HG02943 (cell line): Measurements from ENCODE around the gene SLC40A1.
"Not testable (repeated sequence)": the region's sequence is repeated elsewhere in the genome, so short reads cannot be mapped to it uniquely, and the experiment has no call there.

ENCODE experiments used
- ATAC-seq: cut with Tn5 transposase; IDR thresholded peaks from one replicate; pipeline ENCODE4 v1.9.1; 2021; ENCODE audit warnings: mild to moderate bottlenecking, low read depth, moderate library complexity; ENCODE audit not compliant: unreplicated experiment

Gene SLC40A1

DNA sequence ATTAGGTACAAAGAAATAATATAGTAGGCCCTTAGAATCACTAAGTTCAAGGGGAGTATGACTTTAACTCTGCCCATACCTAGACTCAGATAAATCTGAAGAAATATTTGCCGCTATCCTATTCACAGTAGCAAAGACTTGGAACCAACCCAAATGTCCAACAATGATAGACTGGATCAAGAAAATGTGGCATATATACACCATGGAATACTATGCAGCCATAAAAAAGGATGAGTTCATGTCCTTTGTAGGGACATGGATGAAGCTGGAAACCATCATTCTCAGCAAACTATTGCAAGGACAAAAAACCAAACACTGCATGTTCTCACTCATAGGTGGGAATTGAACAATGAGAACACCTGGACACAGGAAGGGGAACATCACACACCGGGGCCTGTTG is 21.1 kb upstream of the SLC40A1 start:
- not testable (repeated sequence) for ATAC-seq

DNA sequence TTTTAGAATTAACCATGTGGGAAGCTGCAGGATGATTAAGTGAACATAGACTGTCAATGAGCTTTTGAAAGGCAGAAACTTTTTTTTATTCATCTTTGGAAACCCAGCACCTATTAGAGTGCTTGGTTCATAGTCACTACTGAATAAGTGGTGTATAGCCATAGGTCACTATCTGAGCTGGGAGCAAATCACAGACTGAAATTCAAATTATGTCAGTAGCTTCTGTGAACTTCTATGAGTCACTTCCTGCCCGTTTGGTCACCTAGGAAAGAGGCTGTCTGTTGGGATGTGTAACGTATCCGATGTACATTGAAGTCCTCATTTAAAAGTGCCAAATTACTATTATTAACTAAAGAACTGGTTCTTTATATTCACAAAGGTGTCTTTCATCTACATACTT is 20.5 kb upstream of the SLC40A1 start:
- ATAC-seq = no peak

DNA sequence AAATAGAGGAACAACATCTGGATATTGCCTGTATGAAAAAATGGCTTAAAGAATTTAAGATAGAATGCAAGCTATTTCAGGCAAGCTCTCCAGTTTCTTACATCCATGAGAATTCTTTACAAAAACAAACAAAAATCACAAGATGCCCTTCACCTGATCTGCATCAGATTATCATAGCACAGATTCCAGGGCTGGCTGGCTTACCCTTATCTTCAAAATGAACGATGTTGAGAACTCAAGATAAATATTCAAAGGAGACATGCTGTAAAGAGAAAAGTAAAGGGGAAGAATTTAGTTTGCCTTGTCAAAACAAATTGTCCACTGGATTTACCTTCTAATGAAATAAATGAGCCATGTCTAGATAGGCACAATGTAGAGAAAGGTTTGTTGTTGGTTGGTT is 18.7 kb upstream of the SLC40A1 start:
- ATAC-seq = no peak

DNA sequence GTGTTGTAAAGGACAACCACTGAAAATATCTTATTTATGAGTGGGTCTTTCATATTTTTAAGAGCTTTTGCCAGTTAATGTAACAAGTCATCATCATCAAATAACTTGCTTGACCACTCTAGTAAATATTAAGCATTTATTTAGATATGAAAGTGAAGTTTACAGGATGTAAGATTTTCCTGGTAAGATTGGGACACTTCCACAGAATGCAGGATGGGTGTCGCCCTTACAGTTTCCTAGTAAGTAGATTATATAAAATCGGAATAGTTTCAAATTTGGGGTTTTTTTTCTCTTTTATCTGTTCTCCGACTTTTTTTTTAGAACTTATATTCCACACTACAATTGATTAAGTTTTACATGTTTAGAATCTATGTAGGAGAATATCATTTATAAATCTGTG is 14.8 kb upstream of the SLC40A1 start:
- ATAC-seq = no peak

DNA sequence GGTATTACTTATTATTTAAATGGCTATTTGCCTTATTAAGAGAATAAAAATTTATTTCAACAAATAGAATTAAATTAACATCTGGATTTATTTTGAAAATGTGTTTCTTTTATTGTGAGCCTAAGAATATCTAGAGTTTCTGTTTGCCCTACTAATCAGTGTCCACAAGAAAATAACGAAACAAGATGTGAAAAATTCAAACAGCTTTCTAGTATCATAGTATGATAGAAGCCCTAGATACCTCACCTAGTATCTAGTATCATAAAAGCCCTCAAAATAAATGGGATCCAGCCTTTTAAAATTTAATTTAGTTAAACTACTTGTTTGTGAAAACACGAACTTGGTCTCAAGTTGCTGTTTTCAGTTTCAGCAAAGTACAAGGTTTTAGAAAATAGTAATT is 13.7 kb upstream of the SLC40A1 start:
- ATAC-seq = no peak

DNA sequence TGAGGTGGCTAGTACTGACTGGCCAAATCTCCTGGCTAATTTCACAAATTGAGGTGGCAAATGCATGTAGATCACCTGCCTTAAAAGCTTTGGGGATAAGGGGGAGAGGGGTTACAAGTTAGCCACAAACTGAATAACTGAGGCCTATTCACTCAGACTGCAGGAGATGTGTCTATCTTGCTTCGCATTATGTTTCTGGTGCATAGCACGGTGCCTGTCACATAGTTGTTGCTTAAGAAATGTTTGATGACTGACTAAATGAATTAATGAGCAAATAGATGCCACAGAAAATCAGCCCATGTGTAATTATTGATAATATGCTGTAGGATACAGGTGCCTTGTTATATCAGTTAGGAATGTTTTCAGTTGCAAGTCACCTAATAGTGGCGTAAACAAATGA is 12.5 kb upstream of the SLC40A1 start:
- ATAC-seq = no peak

DNA sequence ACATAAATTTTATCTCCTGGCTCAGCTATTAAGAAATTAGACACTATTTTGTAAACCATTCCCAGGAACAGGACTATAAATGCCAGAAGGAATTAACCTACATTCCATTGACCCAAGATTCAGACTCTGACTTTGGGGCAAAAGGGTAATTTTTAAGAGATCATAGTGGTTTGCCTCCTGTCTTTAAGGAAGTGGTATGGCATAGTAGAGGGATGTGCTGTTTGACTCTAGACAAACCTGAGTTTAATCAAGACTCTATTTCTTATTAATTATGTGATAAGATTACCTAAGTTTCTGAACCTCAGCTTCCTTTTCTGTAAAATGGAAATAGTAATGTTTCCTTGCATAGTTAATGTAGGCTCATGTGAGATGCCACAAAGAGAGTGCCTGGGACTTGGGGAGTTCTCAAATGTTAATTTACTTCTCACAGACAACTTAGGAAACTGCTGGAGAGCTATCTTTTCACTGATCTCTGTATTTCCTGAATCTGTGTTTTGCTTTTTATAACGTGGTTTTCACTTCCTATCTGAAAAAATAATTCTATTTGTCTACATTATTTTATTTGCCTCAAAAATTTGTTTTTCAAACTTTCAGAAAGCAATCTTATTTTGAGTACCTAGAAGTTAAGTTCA is 11.9 kb upstream of the SLC40A1 start:
- ATAC-seq = no peak

DNA sequence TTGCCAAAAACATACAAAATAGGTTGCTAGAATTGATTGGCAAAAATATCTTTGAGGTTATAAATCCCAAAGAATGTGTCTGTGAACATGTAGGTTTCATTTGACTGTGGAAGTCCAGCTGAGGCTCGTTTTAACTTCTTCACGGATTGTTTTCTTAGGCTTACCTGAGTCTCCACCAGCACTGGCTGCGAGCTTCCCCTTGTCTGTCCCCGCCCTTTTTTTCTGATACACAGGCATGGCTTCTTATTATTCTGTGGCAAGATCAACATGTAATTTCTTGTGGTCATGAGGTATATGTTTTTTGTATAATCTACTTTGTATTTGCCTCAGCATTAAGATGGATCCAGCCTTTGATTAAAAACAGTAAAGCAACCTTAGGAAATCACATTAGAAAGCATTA is 7.2 kb upstream of the SLC40A1 start:
- no peak for ATAC-seq

DNA sequence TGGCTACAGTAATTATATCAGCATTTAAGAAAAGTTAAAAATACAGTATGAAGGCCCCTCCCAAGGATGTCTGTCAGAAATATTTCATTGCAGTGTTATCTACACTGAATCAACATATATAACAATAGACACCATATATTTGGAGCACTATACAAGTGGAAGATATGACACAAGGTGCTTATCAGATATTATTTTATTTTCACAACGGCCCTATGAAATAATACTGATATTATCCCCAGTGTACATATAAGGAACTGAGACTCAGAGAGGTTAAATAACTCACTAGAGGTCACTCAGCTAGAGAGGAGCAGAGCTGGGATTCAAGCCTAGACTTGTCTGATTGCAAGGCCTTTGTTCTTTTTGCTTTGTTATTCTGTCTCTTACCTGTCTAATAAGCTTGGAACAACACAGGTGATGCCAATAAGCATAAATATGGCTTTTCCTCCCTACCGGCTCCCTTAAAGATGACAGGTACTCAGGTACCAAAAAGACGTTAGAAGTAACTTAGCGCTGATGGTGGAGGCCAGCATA is 4.7 kb upstream of the SLC40A1 start:
- no peak for ATAC-seq

DNA sequence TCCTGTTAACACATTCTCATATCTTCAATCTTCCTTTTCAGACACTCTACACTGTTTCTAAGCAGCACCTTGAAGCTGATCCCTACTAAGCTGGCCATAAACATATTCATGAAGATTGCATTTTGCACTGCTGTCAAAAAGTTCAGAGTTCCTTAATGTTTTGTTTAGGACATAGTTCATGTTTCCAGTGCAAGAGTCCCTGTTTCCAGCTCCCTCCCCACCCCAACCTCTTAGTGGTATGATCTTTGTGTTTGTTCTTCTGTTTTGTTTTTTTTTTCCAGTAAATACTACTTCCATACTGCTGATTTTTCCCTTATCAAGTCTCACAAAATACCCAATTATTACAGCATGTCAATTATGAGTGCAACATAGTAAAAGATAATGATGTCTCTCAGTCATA is 4.1 kb upstream of the SLC40A1 start:
- no peak for ATAC-seq

DNA sequence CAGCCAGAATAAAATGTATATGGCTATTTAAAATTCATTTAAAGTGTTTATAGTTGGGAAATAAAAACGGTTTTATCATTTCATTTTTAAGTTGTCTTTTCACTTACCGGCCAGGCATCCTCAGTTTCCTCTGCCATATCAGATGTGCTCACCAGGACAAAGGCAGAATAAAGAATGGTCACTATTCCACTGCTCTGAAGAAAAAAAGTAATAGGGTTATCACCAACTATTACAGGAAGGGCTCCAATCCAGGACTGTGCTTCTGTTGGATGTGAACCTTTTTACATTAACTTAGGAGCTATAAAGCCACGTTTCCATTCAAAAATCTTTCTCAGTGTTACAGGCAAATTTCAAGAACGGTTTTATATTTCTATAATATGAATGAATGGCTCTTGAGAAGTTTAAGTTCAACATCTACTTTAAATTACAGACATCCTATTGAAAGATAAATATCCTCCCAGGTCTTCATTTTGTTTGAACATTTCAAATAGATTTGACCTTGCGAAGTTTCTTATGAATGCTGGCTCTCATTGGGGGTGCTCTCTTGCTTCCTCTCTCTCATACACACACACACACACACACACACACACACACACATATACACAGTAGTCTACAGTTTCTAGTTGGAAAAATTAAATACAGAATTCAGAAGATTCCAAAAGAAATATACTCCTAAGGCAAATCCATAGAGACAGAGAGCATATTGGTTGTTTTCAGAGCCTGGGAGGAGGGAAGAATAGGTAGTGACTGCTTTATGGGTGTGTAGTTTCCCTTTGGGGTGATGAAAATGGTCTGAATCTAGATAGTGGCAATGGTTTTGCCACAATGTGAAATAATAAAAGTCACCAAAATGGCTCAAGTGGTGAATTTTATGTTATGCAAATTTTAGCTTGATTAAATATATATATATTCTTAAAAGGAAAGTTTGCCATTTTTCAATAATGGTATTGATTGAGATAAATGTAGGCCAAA is 2.9 kb upstream of the SLC40A1 start:
- ATAC-seq = no peak

DNA sequence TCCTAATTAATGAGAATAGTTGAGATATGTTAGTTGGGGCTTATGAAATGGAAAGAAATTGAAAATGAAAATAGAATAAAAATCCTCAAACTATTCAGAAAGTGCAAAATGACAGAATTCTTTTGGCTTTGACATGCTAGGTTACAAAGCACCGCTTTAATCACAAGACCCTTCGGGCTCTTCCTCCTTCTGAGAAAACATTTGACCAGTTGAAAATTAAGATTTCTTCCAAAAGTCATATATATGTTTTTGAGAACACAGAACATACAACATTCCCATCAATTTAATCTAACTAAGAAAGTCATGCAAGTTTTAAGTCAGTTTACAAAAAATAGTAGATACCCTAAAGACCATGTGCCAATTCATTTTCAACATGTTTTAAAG is 2.2 kb upstream of the SLC40A1 start:
- no peak for ATAC-seq

DNA sequence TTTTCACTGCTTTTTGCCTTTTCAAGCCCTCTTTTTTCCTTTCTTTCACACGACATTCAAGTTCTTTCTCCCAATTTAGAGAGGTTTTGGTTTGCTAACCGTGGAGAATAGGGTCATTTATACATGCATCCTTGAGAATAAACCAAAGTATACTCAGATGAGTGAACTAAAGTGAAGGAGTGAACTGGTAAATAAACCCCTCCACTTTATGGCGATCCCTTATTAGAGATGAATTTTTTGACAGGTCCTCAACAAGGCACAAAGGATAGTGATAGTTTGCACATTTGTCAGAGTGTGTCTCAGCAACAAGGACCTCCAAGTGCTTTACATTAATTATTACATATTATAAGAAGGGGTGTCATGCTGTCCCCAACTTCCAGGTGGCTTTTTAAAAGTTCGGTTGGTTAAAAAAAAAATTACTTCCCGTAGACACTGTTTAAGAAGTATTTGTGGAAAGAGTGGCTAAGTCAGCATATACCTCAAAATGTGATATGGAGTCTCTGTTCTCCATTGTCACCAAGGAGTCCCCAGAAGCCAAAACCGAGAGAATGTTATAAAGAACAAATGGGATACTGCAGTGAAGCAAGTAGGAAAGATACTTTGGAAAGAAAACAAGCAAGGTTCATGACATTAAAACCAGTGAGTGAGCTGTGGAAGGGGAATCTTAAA is 1.7 kb upstream of the SLC40A1 start:
- no peak for ATAC-seq

DNA sequence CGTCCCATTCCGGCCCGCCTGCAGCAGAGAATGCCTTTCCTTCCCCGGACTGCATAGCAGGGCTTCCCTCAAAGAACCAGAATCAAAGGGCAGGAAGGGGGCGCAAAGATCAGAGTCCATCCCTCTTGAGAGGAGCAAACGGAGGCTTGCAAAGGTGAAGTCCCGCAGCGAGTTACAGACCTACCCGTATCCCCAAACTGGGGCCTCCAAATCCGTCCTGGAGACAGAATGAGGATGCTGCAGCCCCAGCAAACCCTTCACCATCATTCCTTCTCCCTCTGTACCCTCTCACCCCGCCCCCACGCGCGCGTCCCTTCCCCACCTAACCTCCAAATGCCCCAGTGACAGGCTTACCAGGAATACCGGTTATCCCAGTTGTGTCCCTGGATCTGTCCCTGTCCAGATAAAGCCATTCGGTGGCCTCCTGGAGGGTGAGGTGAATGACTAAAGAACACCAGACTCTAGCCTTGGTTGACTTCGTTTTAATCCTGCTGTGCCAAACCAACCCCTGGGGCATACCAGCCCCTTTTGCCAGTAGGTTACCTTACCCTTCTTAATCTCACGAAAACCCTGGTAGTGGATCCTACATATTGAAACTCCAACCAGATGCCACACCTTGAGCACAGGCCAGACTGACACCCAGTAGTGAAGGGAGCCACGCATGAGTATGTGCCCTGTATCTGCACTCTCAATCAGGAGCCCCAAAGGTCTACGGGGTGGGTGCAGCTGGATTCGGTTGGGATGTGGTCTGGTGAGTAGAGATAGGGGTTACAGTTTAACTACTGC is 961 bp upstream of the SLC40A1 start:
- ATAC-seq = no peak

DNA sequence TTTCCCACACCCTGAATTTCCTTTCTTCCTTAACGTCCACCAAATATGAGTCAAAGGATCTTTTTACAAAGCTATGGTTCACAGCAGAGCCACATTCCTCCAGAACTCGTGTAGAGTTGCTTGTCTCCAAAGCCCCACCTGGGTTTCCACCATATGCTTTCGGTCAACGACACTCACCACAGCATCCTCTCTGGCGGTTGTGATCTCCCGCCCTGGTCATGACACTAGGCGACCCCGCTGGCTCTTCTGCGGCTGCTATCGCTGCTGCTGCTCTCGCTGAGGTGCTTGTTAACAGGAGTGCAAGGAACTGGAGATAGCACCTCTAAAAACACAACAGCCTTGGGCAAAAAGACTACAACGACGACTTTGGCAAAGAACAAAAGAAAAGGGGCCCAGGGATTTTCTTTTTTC is 340 bp downstream of the SLC40A1 start:
- no peak for ATAC-seq

DNA sequence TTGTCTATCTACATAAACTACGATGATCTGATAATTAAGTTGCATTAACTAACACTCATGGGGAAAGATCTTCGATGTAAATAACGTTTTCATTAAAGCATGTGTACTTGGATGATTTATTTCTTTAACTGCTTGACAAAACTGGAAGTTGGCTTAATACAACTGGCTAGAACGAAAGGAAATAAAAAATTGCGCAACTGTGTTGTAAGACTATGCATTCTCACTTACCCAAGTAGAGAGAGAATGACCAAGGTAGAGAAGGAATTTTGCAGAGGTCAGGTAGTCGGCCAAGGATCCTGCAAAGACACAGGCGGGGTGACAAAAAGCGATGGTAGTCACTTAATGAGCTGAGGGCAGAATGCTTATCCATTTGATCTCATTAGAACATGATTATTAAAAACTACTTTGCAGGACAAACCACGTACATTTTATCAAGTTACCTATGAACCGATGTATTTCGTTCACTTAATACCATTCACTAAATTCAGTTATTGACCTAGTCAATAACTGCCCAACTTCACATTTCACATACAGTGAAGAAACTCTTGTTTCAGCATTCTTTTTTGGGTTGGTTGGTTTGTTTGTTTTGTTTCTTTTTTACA is 900 bp downstream of the SLC40A1 start:
- no peak for ATAC-seq

DNA sequence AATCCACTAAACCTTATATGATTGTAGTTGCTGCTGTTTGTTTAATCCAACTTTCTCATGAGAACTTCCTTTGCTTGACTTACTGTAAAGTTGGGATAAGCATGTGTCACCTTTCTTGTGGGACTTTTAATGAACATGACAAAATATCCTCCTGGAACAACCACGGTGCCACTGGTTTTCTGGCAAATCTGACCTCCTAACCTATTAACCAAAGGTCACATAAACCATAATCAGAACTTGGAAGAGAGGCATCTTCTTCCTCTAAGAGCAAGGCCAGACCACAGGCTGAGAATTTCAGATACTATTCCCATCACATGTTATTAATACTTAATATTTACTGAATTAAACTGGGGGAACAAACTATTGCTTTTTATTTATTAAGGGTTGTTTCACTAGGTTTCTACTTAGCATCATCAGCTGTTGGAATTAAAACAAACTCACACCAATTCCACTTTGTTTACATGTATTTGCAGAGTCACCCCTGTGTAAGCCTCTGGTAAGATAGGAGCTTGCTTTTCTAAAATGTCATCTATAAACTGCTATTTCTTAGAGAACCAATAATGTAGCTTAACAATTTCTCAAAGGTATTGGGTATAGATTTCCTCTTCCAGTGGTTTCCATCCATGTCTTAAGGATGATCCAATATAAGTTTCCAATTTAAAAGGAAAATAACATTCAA is 2.2 kb downstream of the SLC40A1 start:
- no peak for ATAC-seq

DNA sequence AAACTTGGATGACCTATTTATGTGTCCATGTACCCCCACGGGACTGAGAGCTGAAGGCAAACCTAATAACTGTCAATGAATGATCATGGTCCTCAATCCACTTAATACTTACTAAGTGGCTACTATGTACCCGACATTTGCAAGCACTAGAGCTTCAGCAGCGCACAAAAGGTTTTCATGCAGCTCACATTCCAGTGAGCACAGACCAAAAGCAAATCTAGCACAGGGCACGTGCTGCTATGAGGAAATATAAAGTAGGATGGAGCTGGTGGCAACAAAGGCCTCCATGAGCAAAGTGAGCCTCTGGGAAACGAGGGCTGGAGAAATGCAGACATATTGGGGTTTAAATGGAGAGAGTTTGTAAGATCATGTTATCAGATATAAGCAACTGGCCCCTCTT is 3.5 kb downstream of the SLC40A1 start:
- ATAC-seq = no peak

DNA sequence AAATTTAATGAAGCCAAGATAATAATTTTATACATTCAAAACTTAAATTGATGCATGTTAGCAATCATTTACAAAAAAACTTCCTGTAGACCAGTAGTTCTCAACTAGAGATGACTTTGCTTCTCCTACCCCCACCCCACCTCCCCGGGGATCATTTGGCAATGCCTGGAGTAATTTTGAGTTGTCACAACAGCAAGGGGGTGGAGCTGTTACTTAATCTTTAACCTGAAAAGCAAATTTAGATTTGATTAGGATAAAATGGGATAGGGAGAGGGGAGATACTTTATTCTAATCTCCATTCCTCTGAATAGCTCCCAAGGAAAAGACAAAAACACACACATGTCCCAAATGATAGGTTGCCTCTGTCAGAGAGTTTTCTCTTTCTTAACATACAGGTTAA is 4.2 kb downstream of the SLC40A1 start:
- no peak for ATAC-seq
